LNCaP clone FGC (cell line): Measurements from ENCODE around the gene FLAD1.

Experiments
- DNase-seq: peaks from one replicate; pipeline ENCODE4 v3.0.0-alpha.2; 2011; ENCODE audit warnings: low read depth
- H3K4me3 ChIP-seq: 2 replicates; pipeline ENCODE4 v1.5.1; 2011; ENCODE audit warnings: mild to moderate bottlenecking, low read depth, low read length, control low read depth
- TF ChIP-seq, protein P1 (sequence below): IDR thresholded peaks from 2 replicates; pipeline ENCODE4 v1.5.1; 2012; ENCODE audit warnings: mild to moderate bottlenecking; ENCODE audit not compliant: control insufficient read depth, insufficient read depth; ENCODE audit errors: extremely low read depth

The FLAD1 gene

GRCh38 chr1:155000411-155000725, 17.2 kb downstream of the FLAD1 start:
- TF ChIP-seq, protein P1, sequence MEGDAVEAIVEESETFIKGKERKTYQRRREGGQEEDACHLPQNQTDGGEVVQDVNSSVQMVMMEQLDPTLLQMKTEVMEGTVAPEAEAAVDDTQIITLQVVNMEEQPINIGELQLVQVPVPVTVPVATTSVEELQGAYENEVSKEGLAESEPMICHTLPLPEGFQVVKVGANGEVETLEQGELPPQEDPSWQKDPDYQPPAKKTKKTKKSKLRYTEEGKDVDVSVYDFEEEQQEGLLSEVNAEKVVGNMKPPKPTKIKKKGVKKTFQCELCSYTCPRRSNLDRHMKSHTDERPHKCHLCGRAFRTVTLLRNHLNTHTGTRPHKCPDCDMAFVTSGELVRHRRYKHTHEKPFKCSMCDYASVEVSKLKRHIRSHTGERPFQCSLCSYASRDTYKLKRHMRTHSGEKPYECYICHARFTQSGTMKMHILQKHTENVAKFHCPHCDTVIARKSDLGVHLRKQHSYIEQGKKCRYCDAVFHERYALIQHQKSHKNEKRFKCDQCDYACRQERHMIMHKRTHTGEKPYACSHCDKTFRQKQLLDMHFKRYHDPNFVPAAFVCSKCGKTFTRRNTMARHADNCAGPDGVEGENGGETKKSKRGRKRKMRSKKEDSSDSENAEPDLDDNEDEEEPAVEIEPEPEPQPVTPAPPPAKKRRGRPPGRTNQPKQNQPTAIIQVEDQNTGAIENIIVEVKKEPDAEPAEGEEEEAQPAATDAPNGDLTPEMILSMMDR: no peak
- peak overlapping the region; percentile 65 for H3K4me3 ChIP-seq
- DNase-seq: no peak

DNA sequence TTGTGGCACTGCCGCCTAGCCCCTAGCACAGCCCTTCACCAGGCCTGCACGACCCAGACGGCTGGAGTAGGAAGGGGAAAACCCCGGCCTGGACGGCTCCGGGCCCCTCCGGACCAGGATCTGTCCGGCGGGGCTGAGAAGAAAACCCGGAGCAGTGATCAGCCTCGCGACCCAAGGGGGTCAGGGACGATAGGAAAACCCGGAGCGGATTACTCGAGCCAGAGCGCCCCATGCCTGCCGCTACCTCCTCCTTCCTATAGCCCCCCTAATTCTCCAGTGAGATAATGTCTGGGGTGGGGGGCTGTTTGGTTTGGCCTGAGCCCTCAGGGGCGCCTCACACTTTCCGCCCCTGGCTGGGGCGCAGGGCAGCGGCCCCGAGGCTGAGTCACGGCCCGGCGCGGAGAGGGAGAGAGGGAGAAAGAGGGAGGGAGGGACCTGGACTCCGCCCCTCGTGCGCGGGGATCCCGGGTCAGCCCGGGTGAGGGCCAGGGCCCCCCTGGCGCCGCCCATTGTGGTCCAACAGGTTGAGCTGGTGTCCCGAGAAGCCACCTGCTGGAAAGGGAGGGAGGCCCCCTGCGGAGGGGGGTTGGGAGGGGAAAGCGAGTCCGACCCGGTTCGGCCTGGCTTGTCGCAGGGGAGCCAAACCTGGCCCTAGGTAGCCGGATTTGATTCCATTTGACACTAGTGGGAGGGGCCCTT, 17.7 kb downstream of the FLAD1 start:
- H3K4me3 ChIP-seq: peak overlapping the region; percentile 65
- TF ChIP-seq, protein P1: peak; percentile 10; the same call in 1 of the 2 replicates
- DNase-seq: peak; percentile 97

DNA sequence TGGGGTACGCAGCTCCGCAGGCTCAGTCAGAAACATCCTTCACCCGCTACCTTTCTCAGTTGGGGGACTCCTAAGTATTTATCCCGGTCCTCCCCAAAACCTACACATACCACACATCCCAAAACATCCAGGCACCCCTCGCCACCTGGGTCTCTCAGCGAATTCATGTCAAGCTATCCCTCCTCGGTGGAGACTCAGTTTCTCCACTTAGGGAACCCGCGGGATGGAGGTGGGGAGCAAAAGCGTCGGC, 18.2 kb downstream of the FLAD1 start:
- peak overlapping the region; percentile 65 for H3K4me3 ChIP-seq
- TF ChIP-seq, protein P1: no peak
- no peak for DNase-seq

DNA sequence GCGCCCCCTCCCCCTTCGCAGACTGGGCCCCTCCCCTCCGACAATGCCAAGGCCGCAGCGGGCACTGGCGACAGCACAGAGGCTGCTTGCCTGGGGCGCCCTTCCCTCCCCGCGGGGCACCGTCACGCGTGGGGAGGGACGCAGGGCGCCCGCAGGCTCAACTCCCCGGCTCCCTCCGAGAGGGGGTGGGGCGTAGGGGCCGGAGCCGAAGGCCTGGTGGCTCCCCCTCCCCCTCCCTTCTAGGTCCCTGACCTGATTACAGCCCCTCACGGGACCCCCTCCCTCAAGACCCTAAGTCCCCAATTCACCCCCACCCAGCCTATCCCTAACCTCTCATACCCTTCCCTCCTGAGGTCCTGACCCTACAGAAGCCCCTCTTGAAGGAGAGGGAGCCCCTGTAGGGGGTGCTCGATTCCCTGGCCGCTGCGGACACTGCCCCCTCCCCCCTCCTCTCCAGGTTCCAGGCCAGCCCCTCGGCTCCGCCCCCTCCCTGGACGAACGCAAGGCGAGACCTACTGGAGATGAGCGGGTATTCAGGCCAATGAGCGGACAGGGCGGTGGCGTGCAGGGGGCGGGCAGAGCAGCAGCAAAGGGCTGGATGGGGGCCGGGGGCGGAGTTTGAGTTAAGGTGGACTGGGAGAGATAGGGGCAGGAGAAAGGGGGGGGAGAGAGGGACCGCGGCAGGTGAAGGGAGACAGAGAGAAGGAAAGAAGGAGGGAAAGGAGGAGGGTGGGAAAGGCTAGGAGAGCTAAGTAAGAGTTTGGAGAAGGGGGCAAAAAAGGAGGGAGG, 18.7 kb downstream of the FLAD1 start:
- peak; percentile 98 for DNase-seq
- peak overlapping the region; percentile 65 for H3K4me3 ChIP-seq
- TF ChIP-seq, protein P1: peak; percentile 33; the same call in 1 of the 2 replicates

GRCh38 chr1:155002464-155003226, 19.5 kb downstream of the FLAD1 start, which contains the start of gene ZBTB7B:
ZBTB7B (plus strand) TSS chr1:155002802; CDS start chr1:155014661, 11,859 bp downstream.
- TF ChIP-seq, protein P1: no peak
- no peak for DNase-seq
- H3K4me3 ChIP-seq: peak within 1 kb of the TSS; percentile 67

GRCh38 chr1:155003227-155003765, 20.2 kb downstream of the FLAD1 start:
- TF ChIP-seq, protein P1: no peak
- DNase-seq: no peak
- peak overlapping the region; percentile 67 for H3K4me3 ChIP-seq
